ENCODE results near the gene NALCN. TPM values are rescaled to one million over a fixed set of nuclear protein-coding genes. Genes with fewer than 3 reads are reported as not detected.

Gene NALCN
- total RNA-seq, 2 experiments from 2014 or later = not detected

GRCh38 chr13:101258509-101258908 is 157.8 kb downstream of the NALCN start:
- Mint-ChIP-seq H3K9me3 (peaks cover 2% of the 10 kb centered on the region), H3K27me3 (peaks cover 16% of the 10 kb centered on the region), H3K4me1 (ENCODE audit: low read depth) (no peaks in the 10 kb centered on the region), H3K36me3 (ENCODE audit: low read depth) (no peaks in the 10 kb centered on the region), H3K27ac (no peak overlapping the region), H3K4me3 (no peak overlapping the region)
- TF ChIP-seq, protein P1, sequence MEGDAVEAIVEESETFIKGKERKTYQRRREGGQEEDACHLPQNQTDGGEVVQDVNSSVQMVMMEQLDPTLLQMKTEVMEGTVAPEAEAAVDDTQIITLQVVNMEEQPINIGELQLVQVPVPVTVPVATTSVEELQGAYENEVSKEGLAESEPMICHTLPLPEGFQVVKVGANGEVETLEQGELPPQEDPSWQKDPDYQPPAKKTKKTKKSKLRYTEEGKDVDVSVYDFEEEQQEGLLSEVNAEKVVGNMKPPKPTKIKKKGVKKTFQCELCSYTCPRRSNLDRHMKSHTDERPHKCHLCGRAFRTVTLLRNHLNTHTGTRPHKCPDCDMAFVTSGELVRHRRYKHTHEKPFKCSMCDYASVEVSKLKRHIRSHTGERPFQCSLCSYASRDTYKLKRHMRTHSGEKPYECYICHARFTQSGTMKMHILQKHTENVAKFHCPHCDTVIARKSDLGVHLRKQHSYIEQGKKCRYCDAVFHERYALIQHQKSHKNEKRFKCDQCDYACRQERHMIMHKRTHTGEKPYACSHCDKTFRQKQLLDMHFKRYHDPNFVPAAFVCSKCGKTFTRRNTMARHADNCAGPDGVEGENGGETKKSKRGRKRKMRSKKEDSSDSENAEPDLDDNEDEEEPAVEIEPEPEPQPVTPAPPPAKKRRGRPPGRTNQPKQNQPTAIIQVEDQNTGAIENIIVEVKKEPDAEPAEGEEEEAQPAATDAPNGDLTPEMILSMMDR (IDR thresholded peaks at IDR 0.05) = no peak
- intact Hi-C loops (cut with DNase I, micrococcal nuclease) = no loop called here
- CTCF ChIA-PET = no interaction called here
- Histone ChIP-seq H3K4me3 (ENCODE audit: low read length) (no peak overlapping the region), H3K4me1 (ENCODE audit: insufficient read depth, low read length) (no peaks in the 10 kb centered on the region), H3K36me3 (ENCODE audit: insufficient read depth, low read length) (no peaks in the 10 kb centered on the region), H3K27ac (ENCODE audit: low read depth in 1 of 2, low read length in 2 of 2) (no peak overlapping the region), H3K9me3 (ENCODE audit: control insufficient read depth in 1 of 2, insufficient read depth in 1 of 2, low read length in 2 of 2) (peaks cover 0 to 6% of the 10 kb centered on the region in 2 experiments), H3K27me3 (ENCODE audit: control insufficient read depth in 1 of 2, insufficient read depth in 2 of 2, low read length in 2 of 2) (no peaks in the 10 kb centered on the region)
- POLR2A ChIA-PET = no interaction called here
- no peak for ATAC-seq (ENCODE audit: poor library complexity)
- DNase-seq = no peak

DNA sequence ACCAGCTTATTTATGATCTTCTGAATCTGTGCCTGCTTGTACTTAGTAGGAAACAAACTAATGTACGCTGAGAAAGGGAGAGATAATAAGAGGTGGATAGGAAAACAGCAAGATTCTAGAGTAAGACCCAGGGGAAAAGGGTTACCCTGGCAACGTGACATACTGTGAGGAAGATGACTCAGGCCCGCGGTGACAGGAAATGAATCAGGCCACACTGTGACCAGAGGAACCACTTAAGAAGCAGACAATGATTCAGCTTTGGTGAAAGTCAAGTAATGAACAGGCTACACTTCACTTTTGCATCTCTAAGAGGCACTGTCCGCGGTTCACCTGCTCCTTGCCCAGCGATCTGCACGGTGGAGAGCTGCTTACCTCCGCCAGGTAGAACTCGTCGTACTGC is 158.2 kb downstream of the NALCN start:
- no peaks in the 10 kb centered on the region for H3K36me3 ChIP-seq (ENCODE audit: insufficient read depth, low read length)
- H3K4me3 Mint-ChIP-seq = no peak overlapping the region
- TF ChIP-seq, protein P1 (IDR thresholded peaks at IDR 0.05) = no peak
- intact Hi-C loops (cut with DNase I, micrococcal nuclease) = no loop called here
- no peaks in the 10 kb centered on the region for H3K4me1 Mint-ChIP-seq (ENCODE audit: low read depth)
- H3K27me3 Mint-ChIP-seq = peaks cover 16% of the 10 kb centered on the region
- ATAC-seq (ENCODE audit: poor library complexity) = no peak
- H3K4me1 ChIP-seq (ENCODE audit: insufficient read depth, low read length) = no peaks in the 10 kb centered on the region
- CTCF ChIA-PET = no interaction called here
- H3K9me3 Mint-ChIP-seq = peaks cover 2% of the 10 kb centered on the region
- H3K27ac Mint-ChIP-seq = no peak overlapping the region
- peaks cover 0 to 6% of the 10 kb centered on the region in 2 experiments for H3K9me3 ChIP-seq (ENCODE audit: control insufficient read depth in 1 of 2, insufficient read depth in 1 of 2, low read length in 2 of 2)
- H3K27ac ChIP-seq (ENCODE audit: low read depth in 1 of 2, low read length in 2 of 2) = no peak overlapping the region
- POLR2A ChIA-PET = no interaction called here
- H3K27me3 ChIP-seq (ENCODE audit: control insufficient read depth in 1 of 2, insufficient read depth in 2 of 2, low read length in 2 of 2) = no peaks in the 10 kb centered on the region
- H3K36me3 Mint-ChIP-seq (ENCODE audit: low read depth) = no peaks in the 10 kb centered on the region
- peak in 4 of 14 experiments; percentile 8 to 40 (median 20) for DNase-seq
- no peak overlapping the region for H3K4me3 ChIP-seq (ENCODE audit: low read length)

- H3K4me1 Mint-ChIP-seq (ENCODE audit: low read depth) = peaks cover 22% of the 10 kb centered on the region
These were observed 167.4 kb downstream of the NALCN start for GRCh38 chr13:101248739-101249514.

More at GRCh38 chr13:101248739-101249514, 167.4 kb downstream of the NALCN start:
- Mint-ChIP-seq H3K4me3 (no peak overlapping the region), H3K27me3 (no peaks in the 10 kb centered on the region), H3K9me3 (peaks cover 3% of the 10 kb centered on the region), H3K36me3 (ENCODE audit: low read depth) (no peaks in the 10 kb centered on the region), H3K27ac (no peak overlapping the region)
- Histone ChIP-seq H3K27ac (ENCODE audit: low read depth in 1 of 2, low read length in 2 of 2) (no peak overlapping the region), H3K9me3 (ENCODE audit: control insufficient read depth in 1 of 2, insufficient read depth in 1 of 2, low read length in 2 of 2) (peaks cover 0 to under 1% of the 10 kb centered on the region in 2 experiments), H3K36me3 (ENCODE audit: insufficient read depth, low read length) (no peaks in the 10 kb centered on the region), H3K4me1 (ENCODE audit: insufficient read depth, low read length) (no peaks in the 10 kb centered on the region), H3K27me3 (ENCODE audit: control insufficient read depth in 1 of 2, insufficient read depth in 2 of 2, low read length in 2 of 2) (no peaks in the 10 kb centered on the region), H3K4me3 (ENCODE audit: low read length) (no peak overlapping the region)
- TF ChIP-seq, protein P1 (IDR thresholded peaks at IDR 0.05) = no peak
- ChIA-PET CTCF (no interaction called here), POLR2A (no interaction called here)
- intact Hi-C loops (cut with DNase I, micrococcal nuclease) = no loop called here
- DNase-seq (no peak), ATAC-seq (ENCODE audit: poor library complexity) (no peak)
